K562 (cell line): ENCODE data around the gene RTF1. TPM values are rescaled to one million over a fixed set of nuclear protein-coding genes. Genes with fewer than 3 reads are reported as not detected.

Experiments used
- ATAC-seq: fragments of 200-7000 bp; cut with Tn5 transposase; 3 replicates; pipeline ENCODE4 v1.9.1; 2020; ENCODE audit warnings: moderate library complexity
- BruUV-seq: library from RNA; stranded (reverse); fragments of 400-500 nt; replicated peaks from 2 replicates; lab custom pipeline; 2021; lab: Mats Ljungman, UMichigan
- CTCF ChIA-PET: fragments of 300-600 bp; formaldehyde crosslinking; extraction: SDS; loops from one replicate; lab custom pipeline; 2021; ENCODE audit warnings: low intra/inter-chr PET ratio; lab: Yijun Ruan, JAX
- POLR2A ChIA-PET: fragments of 300-600, 350-650 bp; sonication (Branson Sonifier 250); formaldehyde crosslinking; extraction: SDS; loops from one replicate; lab custom pipeline; 2021; ENCODE audit warnings: antibody characterized with exemption, inconsistent platforms; lab: Yijun Ruan, JAX
- DNase-seq, 4 experiments: peaks; one replicate each; pipeline versions ENCODE4 v3.0.0 to v3.0.0-alpha.2; 2011 to 2018; ENCODE audit warnings: low spot score in 3 of 4, mixed read lengths in 3 of 4; ENCODE audit errors: extremely low read depth in 1 of 4
- FAIRE-seq: peaks from 2 replicates; lab custom pipeline; 2011; peaks lifted over from hg19 to GRCh38; lab: Jason Lieb, UNC
- H2AFZ ChIP-seq: 2 replicates; pipeline ENCODE4 v1.6.0; 2011; ENCODE audit warnings: low read depth, low read length, control low read depth, inconsistent platforms
- H3K27ac ChIP-seq: fragments of 200-600 bp; 3 replicates; pipeline ENCODE4 v1.8.0; 2011; ENCODE audit warnings: low read depth, mild to moderate bottlenecking, control low read depth, inconsistent platforms, low read length, moderate library complexity, mixed read lengths; ENCODE audit errors: extremely low read depth
- H3K27me3 ChIP-seq, 2 experiments: fragments of 300-600 bp in 1 of 2; 2 replicates in 1 of 2; 3 replicates in 1 of 2; pipeline versions ENCODE4 v1.6.0 to v1.8.0; 2011; ENCODE audit warnings: inconsistent platforms in 2 of 2, low read length in 2 of 2, mild to moderate bottlenecking in 1 of 2, mixed read lengths in 1 of 2, moderate library complexity in 1 of 2; ENCODE audit not compliant: control insufficient read depth in 2 of 2, insufficient read depth in 2 of 2
- H3K36me3 ChIP-seq: fragments of 300-600 bp; 3 replicates; pipeline ENCODE4 v1.8.0; 2011; ENCODE audit warnings: mild to moderate bottlenecking, low read length, inconsistent platforms; ENCODE audit not compliant: control insufficient read depth, insufficient read depth
- H3K4me1 ChIP-seq, 2 experiments: fragments of 200-600 bp in 1 of 2; replicated peaks in 1 of 2; 2 replicates in 1 of 2; 3 replicates in 1 of 2; pipeline versions ENCODE4 v1.5.1 to v1.8.0; 2011; ENCODE audit warnings: inconsistent platforms in 2 of 2, low read length in 2 of 2, mild to moderate bottlenecking in 1 of 2, mixed read lengths in 1 of 2, moderate library complexity in 1 of 2; ENCODE audit not compliant: control insufficient read depth in 2 of 2, insufficient read depth in 2 of 2
- H3K4me2 ChIP-seq: 2 replicates; pipeline ENCODE4 v1.6.1; 2011; ENCODE audit warnings: low read length, control low read depth, inconsistent platforms, mixed read lengths; ENCODE audit not compliant: insufficient read depth
- H3K4me3 ChIP-seq: fragments of 200-600 bp; sonication (generic), shearing (Covaris generic); 2 replicates; pipeline ENCODE4 v1.5.1; 2016; ENCODE audit warnings: control low read depth, inconsistent platforms
- H3K79me2 ChIP-seq: fragments of 200-600 bp; 3 replicates; pipeline ENCODE4 v1.8.0; 2011; ENCODE audit warnings: low read length, inconsistent platforms; ENCODE audit not compliant: control insufficient read depth, insufficient read depth
- H3K9ac ChIP-seq, 2 experiments: 2 replicates each; pipeline versions ENCODE4 v1.6.0 to v1.6.1; 2011; ENCODE audit warnings: low read depth in 2 of 2, low read length in 2 of 2, control low read depth in 1 of 2, inconsistent platforms in 1 of 2, mild to moderate bottlenecking in 1 of 2, mixed read lengths in 1 of 2; ENCODE audit not compliant: insufficient read depth in 1 of 2
- H3K9me1 ChIP-seq: one replicate; pipeline ENCODE4 v1.6.0; 2011; ENCODE audit warnings: inconsistent platforms, mild to moderate bottlenecking, low read length, moderate library complexity; ENCODE audit not compliant: control insufficient read depth, insufficient read depth
- H3K9me3 ChIP-seq: replicated peaks from 2 replicates; pipeline ENCODE4 v1.5.1; 2011; ENCODE audit warnings: low read depth, low read length, inconsistent platforms; ENCODE audit not compliant: control insufficient read depth, insufficient read depth
- H4K20me1 ChIP-seq: replicated peaks from 2 replicates; pipeline ENCODE4 v1.6.1; 2011; ENCODE audit warnings: low read length, inconsistent platforms, mixed read lengths; ENCODE audit not compliant: control insufficient read depth, insufficient read depth
- DIDO1 ChIP-seq: fragments of 450-650 bp; IDR thresholded peaks from 2 replicates; pipeline ENCODE4 v1.6.1; 2016; ENCODE audit warnings: low read depth, missing biosample characterization, missing genetic modification characterization
- FOXA1 ChIP-seq: fragments of 450-650 bp; IDR thresholded peaks from 2 replicates; pipeline ENCODE4 v1.6.1; 2016; ENCODE audit warnings: mild to moderate bottlenecking, borderline replicate concordance
- GATA2 ChIP-seq: sonication (generic); formaldehyde crosslinking; IDR thresholded peaks from 2 replicates; pipeline ENCODE4 v1.4.0; 2020; ENCODE audit warnings: mild to moderate bottlenecking, missing genetic modification reagents
- HDAC2 ChIP-seq: fragments of 450-650 bp; IDR thresholded peaks from 2 replicates; pipeline ENCODE4 v1.6.1; 2016; ENCODE audit warnings: mild to moderate bottlenecking
- MECOM ChIP-seq: fragments of 250-450 bp; sonication (Bioruptor Pico); IDR thresholded peaks from 2 replicates; pipeline ENCODE4 v1.8.0; 2022; ENCODE audit warnings: inconsistent platforms
- MEF2D ChIP-seq: conservative IDR thresholded peaks from 2 replicates; pipeline ENCODE4 v1.6.1; 2016; ENCODE audit warnings: low read depth, missing genetic modification characterization, missing compliant biosample characterization
- MYNN ChIP-seq, 2 experiments: sonication (generic); formaldehyde crosslinking in 1 of 2; IDR thresholded peaks; 2 replicates each; pipeline versions ENCODE4 v1.5.0 to v1.6.1; 2016 to 2020; ENCODE audit warnings: antibody characterized with exemption in 1 of 2, missing genetic modification reagents in 1 of 2
- PREB ChIP-seq: sonication (generic); formaldehyde crosslinking; IDR thresholded peaks from 2 replicates; pipeline ENCODE4 v1.8.1; 2023; ENCODE audit warnings: mild to moderate bottlenecking, missing genetic modification reagents
- SMAD4 ChIP-seq: fragments of 250-450 bp; sonication (Bioruptor Pico); conservative IDR thresholded peaks from 2 replicates; pipeline ENCODE4 v1.8.0; 2021; ENCODE audit warnings: inconsistent platforms, mild to moderate bottlenecking, moderate library complexity
- SRSF1 ChIP-seq: fragments of 200-400 bp; formaldehyde crosslinking; IDR thresholded peaks from 2 replicates; pipeline ENCODE4 v1.6.1; 2017; ENCODE audit warnings: mild to moderate bottlenecking, low read depth, low read length, moderate library complexity
- TFE3 ChIP-seq: fragments of 450-650 bp; formaldehyde crosslinking; IDR thresholded peaks from 2 replicates; pipeline ENCODE4 v1.4.0; 2020; ENCODE audit warnings: mild to moderate bottlenecking, mixed read lengths
- TSC22D4 ChIP-seq: fragments of 450-650 bp; IDR thresholded peaks from 2 replicates; pipeline ENCODE4 v1.6.1; 2016; ENCODE audit warnings: missing genetic modification characterization, missing biosample characterization, control low read depth
- ZBTB43 ChIP-seq: sonication (generic); formaldehyde crosslinking; IDR thresholded peaks from 2 replicates; pipeline ENCODE4 v1.8.0; 2023; ENCODE audit warnings: mild to moderate bottlenecking, missing genetic modification reagents
- ZFX ChIP-seq: sonication (generic); formaldehyde crosslinking; IDR thresholded peaks from 2 replicates; pipeline ENCODE4 v1.8.0; 2022; ENCODE audit warnings: mild to moderate bottlenecking, missing genetic modification reagents, moderate library complexity
- ZNF124 ChIP-seq: sonication (generic); formaldehyde crosslinking; IDR thresholded peaks from 2 replicates; pipeline ENCODE4 v1.8.1; 2022; ENCODE audit warnings: missing genetic modification reagents
- ZNF766 ChIP-seq: fragments of 200-800 bp; sonication (Bioruptor generic); conservative IDR thresholded peaks from 2 replicates; pipeline ENCODE4 v1.6.1; 2016; ENCODE audit warnings: missing genetic modification characterization, missing compliant biosample characterization
- WGBS: fragments of 100-300 bp; shearing (Covaris generic); methylation state at CpG from one replicate; pipeline ENCODE4 v1.1.6; 2016; ENCODE audit warnings: low coverage, mixed read lengths; ENCODE audit not compliant: insufficient coverage; ENCODE audit errors: missing lambda C conversion rate; 5-methylcytosine and 5-hydroxymethylcytosine counted together
- in situ Hi-C: fragments of 300-500 bp; cut with MboI; formaldehyde crosslinking; loops from 4 replicates; pipeline ENCODE4 v1.15.0; 2018; ENCODE audit warnings: inconsistent platforms, mixed read lengths
- intact Hi-C: fragments of 100-400 bp; cut with micrococcal nuclease; formaldehyde crosslinking; loops from 2 replicates; pipeline ENCODE4 v1.14.2; 2022
- polyA plus RNA-seq, 8 experiments: library from polyadenylated mRNA; depleted of rRNA in 4 of 8; stranded (reverse) in 5 of 8; unstranded in 3 of 8; fragments of >200 nt; fragmentation: Nextera tagmentation in 2 of 8; fragmentation: Illumina TruSeq in 1 of 8; extraction: Ambion mirVana in 2 of 8; extraction: Trizol in 1 of 8; gene quantifications; 2 replicates each; pipeline versions ENCODE4 v1.2.1 to v1.2.3, GENCODE V29; 2011 to 2014; ENCODE audit warnings: inconsistent platforms in 1 of 8, missing spikeins in 1 of 8
- total RNA-seq, 7 experiments: library from RNA; depleted of rRNA in 6 of 7; stranded (reverse); fragments of >200 nt in 6 of 7; fragmentation: Illumina TruSeq in 2 of 7; extraction: Trizol in 2 of 7; gene quantifications; 2 replicates each; pipeline versions ENCODE4 v1.2.1 to v1.2.3, GENCODE V29; 2011 to 2021; ENCODE audit warnings: low replicate concordance in 1 of 7
- TF ChIP-seq, protein P1 (sequence below): IDR thresholded peaks from 2 replicates; pipeline ENCODE4 v1.6.1; 2014; ENCODE audit warnings: antibody characterized with exemption

The RTF1 gene
- total and polyA plus RNA-seq, 9 of the 15 experiments (the other 6 are each of a cell fraction or from before 2014, with no cell fraction given) = 7.6 to 69.5 (median 31.5) TPM

DNA sequence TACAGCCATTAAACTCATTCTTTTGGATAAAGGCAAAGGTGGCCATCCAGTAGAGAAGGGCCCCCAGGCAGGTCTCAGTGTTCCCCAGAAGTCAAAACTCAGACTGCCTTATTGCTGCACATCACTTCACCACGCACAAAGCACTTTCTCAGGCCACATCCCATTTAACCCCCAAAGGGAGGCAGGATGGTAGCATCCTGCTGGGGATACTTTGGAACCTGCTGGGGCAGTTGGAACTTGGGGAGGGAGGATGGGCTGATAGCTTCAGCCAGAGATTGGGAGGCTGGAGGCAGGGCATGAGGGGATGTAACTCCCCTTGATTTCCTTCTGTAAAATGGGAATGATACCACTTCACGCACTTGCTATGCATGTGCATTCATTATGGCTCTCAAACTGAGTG, 81.8 kb downstream of the RTF1 start:
- BruUV-seq = no TSS peak
- Histone ChIP-seq H3K9me3 (no peaks in the 10 kb centered on the region), H3K9me1 (no peaks in the 10 kb centered on the region), H2AFZ (no peak overlapping the region), H4K20me1 (no peaks in the 10 kb centered on the region), H3K79me2 (peaks cover 36% of the 10 kb centered on the region), H3K4me2 (no peak overlapping the region), H3K9ac (no peak overlapping the region), H3K36me3 (peaks cover 24% of the 10 kb centered on the region; the same call in 2 of the 3 replicates), H3K27me3 (no peaks in the 10 kb centered on the region), H3K4me3 (no peak overlapping the region), H3K4me1 (peaks cover 16 to 28% of the 10 kb centered on the region in 2 experiments; a peak in 4 of 5 replicates), H3K27ac (no peak overlapping the region)
- no peak for TF ChIP-seq HDAC2
- no peak for TF ChIP-seq DIDO1
- TF ChIP-seq MEF2D (tag) = no peak
- TF ChIP-seq SMAD4 (CRISPR knock-in tag) = no peak
- TF ChIP-seq ZFX (CRISPR knock-in tag) = no peak
- TF ChIP-seq GATA2 = no peak
- no peak for TF ChIP-seq ZNF766
- no peak for TF ChIP-seq FOXA1
- no peak for TF ChIP-seq SRSF1
- TF ChIP-seq PREB = no peak
- no peak for TF ChIP-seq MYNN (IDR thresholded peaks at IDR 0.05)
- TF ChIP-seq MYNN (CRISPR knock-in tag; IDR thresholded peaks at IDR 0.05) = no peak
- no peak for TF ChIP-seq ZNF124 (CRISPR knock-in tag)
- no peak for TF ChIP-seq MECOM (CRISPR knock-in tag)
- no peak for TF ChIP-seq ZBTB43 (CRISPR knock-in tag)
- TF ChIP-seq, protein P1, sequence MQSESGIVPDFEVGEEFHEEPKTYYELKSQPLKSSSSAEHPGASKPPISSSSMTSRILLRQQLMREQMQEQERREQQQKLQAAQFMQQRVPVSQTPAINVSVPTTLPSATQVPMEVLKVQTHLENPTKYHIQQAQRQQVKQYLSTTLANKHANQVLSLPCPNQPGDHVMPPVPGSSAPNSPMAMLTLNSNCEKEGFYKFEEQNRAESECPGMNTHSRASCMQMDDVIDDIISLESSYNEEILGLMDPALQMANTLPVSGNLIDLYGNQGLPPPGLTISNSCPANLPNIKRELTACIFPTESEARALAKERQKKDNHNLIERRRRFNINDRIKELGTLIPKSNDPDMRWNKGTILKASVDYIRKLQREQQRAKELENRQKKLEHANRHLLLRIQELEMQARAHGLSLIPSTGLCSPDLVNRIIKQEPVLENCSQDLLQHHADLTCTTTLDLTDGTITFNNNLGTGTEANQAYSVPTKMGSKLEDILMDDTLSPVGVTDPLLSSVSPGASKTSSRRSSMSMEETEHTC = no peak
- TF ChIP-seq TFE3 = no peak
- TF ChIP-seq TSC22D4 = no peak
- FAIRE-seq = no peak
- CTCF ChIA-PET = no interaction called here
- ATAC-seq = no peak
- intact Hi-C loops = no loop called here
- DNase-seq = no peak
- in situ Hi-C loops = no loop called here
- POLR2A ChIA-PET = interaction anchor here (0.7 to 2.8 kb wide), 2 partner anchors 9 to 25 kb away, joined by 4 to 8 read pairs; no protein-coding TSS in a partner anchor
- 72% methylated on average over 2 of the region's 2 CpGs for WGBS
